GM19193 (cell line): ENCODE results near the gene SLC10A3.

Source experiments
- POLR2A ChIP-seq: IDR thresholded peaks from 4 replicates; pipeline ENCODE4 v1.6.1; 2011; ENCODE audit not compliant: insufficient read depth, insufficient read length; ENCODE audit errors: extremely low read depth

SLC10A3 gene

DNA sequence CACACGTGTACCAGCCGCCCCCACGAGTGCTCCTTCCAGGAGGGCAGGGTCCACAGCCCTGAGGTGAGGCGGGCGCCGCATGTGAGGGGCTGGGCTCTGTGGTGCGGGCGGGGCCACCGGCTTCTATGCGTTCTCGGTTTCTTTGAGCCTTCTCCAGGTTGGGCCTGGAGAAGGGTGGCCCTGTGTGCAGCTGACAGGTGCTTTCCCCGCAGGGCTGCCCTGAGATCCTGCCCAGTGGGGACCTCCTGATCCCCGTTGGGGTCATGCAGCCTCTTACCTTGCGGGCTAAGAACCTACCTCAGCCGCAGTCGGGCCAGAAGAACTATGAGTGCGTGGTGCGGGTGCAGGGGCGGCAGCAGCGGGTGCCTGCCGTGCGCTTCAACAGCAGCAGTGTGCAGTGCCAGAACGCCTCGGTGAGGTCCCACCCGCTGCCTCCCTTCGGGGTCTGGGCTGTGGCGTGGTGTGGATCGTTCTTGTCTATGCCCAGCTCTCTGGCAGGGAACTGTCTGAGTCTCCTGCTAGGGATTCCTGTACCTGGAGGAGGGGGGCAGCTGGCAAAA, 25.5 kb downstream of the SLC10A3 start:
- TF ChIP-seq POLR2A, result no peak

DNA sequence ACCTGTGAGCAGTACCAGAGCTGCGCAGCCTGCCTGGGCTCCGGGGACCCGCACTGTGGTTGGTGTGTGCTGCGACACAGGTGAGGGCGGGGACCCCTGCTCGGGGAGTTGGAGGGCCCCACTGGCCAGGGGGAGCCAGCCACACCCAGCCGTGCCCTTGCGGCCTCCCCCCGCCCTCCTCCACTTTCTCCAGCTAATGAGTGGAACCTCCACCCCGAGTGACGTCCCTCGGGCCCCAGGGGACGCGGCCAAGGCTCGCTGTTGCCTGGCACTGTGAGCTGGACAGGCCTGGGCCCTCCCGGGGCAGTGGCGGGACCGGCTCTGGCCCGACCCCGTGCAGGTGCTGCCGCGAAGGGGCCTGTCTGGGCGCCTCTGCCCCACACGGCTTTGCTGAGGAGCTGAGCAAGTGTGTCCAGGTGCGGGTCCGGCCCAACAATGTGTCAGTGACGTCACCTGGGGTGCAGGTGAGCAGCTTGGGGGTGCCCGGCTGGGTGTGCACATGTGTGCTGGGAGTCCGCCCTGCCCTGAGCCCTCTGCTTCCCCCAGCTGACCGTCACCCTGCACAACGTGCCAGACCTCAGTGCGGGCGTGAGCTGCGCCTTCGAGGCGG, 26.7 kb downstream of the SLC10A3 start:
- no peak for TF ChIP-seq POLR2A

DNA sequence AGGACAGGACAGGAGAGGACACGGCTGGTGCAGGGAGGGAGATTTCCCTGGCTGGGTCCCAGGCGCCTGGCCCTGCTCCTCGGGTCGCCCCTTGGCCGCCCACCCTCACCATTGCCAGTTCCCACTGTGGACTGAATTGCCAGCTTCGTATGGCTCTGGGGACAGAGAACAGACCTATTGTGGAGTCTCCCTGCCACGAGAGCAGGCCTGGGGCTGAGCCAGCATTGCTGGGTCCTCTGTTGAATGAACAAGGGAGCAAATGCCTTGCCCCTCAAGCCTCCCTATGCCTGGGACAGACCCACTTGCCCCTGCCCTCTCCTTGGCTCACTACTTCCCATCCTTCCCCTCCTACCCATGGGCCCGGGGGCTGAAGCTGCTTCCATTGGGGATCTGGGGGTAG, 28.0 kb downstream of the SLC10A3 start:
- no peak for TF ChIP-seq POLR2A

DNA sequence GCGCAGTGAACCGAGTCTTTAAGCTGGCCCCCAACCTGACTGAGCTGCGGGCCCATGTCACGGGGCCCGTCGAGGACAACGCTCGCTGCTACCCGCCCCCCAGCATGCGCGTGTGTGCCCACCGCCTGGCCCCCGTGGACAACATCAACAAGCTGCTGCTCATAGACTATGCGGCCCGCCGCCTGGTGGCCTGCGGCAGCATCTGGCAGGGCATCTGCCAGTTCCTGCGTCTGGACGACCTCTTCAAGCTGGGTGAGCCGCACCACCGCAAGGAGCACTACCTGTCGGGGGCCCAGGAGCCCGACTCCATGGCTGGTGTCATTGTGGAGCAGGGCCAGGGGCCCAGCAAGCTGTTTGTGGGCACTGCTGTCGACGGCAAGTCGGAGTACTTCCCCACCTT, 30.1 kb downstream of the SLC10A3 start:
- no peak for TF ChIP-seq POLR2A

DNA sequence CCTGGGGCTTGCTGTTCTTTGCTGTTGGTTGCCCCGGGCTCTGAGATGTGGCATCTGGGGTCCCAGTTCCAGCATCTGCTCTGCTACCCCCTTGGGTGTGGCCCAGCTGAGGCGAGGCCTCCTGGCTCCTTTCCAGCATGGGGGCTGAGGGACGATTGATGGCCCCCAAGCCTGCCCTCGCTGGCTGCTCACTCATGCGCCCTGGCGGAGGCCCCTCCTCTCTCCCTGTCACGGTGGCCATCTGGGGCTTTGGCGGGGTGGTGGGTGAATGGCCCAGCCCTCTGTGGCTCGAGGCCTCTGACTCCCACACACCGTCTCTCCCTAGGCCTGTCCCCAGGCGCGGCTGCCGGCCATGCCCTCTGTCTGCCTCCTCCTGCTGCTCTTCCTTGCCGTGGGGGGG, 30.6 kb downstream of the SLC10A3 start:
- TF ChIP-seq POLR2A, result no peak

DNA sequence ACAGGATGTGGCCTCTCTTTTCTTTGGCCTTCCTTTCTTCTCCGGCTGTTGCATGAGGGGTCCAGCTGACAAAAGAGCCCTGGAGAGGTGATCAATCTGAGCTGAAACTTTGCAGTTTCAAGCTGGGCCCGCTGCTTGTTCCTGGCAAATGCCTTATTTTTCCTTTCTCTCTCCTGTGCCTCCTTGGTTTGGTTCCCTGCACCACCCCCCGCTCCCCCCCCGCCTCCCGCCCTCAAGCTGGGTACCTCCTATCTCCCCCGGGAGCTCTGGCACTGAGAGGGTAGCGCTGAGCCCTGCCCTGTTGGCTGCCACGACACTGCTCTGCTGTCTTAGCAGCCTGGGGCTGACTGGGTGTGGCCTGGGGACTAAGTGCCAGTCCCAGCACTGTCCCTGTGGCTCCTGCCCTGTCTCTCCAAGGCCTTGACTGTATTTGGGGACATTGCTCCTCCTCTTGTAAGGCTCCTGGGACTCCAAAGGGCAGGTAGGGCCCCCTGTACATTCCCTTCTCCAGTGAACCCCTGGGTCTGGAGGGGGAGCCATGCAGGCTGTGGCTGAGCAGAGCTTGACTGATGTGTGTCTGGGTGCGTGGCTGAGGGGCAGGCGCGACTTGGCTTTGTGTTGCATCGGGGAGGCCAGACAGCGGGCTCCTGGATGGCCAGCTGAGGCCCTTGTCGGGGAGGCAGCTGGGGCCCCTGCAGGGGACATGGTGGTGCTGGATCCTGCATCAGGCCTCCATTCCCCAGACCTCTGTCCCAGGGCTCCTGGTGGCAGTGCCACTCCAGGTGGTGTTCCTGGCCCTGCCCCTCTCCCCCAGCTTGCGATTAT, 31.3 kb downstream of the SLC10A3 start:
- no peak for TF ChIP-seq POLR2A

DNA sequence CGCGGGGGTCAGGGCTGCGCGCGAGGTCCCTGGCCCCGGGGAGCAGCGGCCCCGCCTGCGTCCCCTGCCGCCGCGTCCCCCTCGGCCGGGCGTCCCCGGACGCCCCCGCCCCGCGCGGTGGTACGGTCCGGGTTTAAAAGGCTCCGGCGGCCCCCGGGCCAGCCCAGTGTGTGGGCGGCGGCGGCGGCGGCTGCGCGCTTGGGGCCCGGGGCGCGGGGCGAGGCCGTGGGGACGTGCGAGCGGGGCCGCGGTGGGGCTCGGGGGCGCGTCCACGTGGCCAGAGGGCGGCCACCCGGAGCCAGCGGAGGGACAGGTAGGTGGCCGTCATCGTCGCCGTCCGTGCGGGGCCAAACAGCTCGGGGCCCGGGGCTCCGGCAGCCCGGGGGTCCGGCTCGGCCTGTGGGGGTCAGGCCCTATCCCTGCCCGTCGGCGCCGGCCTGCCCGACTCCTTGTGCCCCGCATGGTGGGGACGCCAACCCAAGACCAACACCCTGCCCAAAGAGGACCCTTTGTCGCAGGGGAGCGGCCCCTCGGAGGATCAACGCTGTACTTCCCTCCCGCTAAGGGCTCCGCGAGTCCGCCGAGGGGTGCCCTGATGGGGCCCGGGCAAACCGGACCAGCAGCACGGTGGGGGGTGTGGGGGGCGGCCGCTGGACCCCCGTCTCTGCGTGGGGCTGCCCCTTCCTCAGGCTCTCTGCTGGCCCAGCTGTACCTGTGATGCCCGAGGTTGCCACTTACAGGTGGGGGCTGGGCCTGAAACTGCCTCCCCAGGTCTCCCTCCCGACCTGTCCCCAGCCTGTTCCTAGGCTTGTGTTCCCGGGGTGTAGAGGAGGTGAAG, 32.1 kb downstream of the SLC10A3 start, which contains the start of gene PLXNA3:
Gene PLXNA3 (plus strand): TSS at position 166 of the 838 bp plus-strand sequence. CDS start 1,903 bp downstream, outside the sequence.
- TF ChIP-seq POLR2A, result peak; percentile 47

DNA sequence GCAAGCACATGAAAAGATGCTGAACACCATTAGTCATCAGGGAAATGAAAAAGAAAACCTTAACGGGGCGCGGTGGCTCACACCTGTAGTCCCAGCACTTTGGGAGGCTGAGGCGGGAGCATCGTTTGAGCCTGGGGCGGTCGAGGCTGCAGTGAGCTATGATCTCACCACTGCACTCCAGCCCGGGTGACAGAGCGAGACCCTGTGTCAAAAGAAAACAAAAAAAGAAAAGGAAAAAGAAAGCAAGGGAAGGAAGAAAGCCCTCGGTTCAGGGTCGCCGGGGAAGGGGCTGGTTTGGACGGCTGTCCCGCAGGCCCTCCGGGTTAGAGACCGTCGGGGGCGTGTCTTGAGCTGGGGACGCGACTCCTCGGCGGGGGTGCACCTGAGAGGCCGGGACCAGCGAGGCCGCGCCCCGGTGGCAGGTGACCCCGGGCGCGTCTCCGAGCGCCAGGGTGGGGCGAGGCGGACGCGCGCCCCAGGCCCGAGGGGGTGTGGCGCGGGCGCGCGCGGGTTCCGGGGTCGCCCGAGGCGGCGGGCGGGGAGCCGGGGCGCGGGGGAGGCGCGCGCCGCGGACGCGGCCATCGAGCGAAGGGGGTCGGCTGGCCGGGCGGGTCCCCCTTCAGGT, 32.8 kb downstream of the SLC10A3 start:
- no peak for TF ChIP-seq POLR2A

DNA sequence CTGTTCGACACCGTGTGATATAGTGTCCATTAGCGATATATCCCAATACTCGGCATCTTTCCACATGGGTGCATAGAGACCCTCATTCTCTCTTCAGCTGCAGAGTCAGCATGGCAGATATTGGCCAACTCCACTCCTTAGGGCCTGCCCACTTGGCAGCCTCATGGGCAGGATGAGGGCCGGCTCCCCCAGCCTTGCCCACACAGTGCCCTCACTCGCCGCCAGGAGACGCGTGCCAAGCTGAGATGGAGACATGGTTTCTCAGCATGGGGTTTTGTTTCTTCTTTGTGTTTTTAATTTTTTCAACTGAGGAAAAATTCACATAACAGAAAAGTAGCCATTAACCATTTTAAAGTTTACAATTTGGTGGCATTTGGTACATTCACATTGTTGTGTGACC, 37.6 kb downstream of the SLC10A3 start:
- TF ChIP-seq POLR2A, result no peak

DNA sequence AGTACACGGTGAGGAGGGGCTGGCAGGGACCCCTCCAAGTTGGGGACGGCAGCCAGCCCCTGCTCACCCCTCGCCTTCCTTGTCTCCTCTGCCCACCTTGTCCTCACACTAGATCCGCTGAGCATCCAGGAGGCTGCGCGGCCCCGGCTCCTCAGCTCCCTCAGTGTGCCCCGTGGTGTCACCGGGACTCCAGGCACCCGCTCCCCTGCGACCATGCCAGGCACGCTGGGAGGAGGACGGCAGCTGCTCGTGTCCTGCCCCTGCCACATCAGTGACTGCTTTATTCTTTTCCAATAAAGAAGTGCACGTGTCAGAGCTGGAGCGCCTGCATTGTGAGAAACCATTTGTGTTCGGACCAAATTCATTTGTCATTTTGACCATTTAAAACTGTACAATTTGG, 40.1 kb downstream of the SLC10A3 start:
- TF ChIP-seq POLR2A, result no peak

DNA sequence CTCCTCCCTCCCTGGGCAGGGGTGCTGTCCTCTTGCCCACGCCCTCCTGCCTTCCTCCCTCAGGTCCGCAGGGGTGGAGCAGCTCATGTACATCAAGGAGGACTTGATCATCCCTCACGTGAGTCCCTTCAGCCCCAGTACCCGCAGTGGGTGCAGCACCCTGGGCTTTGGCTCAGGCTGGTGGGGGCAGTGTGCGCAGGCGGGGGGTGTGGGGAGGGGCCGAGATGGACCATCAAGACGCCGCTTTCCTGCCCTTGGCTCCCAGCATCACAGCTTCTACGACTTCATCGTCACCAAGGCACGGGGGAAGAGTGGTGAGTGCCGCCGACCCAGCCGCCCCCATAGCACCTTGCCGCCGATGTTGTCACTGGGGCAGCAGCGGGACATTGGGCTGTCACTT, 40.8 kb downstream of the SLC10A3 start:
- no peak for TF ChIP-seq POLR2A

DNA sequence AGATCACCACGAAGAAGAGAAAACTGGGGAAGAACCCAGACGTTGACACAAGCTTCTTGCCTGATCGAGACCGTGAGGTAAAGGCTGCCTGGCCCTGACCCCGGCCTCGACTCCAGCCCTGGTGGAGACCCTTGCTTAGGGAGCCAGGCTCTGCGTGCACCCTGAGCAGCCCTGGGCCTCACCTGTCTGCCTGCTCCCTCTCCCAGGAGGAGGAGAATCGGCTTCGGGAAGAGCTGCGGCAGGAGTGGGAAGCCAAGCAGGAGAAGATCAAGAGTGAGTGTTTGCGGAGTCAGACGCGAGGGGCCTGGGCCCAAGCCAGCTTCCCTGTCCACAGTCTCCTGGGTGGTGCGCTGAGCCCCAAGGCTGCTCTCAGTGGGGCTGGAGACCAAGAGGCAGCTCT, 41.9 kb downstream of the SLC10A3 start:
- no peak for TF ChIP-seq POLR2A

DNA sequence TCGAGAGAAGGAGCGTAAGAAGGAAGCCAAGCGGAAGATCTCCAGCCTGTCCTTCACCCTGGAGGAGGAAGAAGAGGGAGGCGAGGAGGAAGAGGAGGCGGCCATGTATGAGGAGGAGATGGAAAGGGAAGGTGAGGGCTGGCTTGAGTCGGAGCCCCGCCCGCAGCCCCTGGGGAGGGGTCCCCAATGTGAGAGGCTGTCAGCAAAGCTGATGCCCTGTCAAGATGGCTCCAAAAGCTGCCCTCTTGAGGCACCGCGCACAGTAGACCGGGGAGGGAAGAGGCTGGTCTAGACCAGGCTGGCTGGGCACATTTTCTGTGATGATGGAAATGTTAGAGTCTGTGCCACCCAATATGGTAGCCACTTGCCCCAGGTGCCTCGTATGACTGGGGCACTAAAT, 44.0 kb downstream of the SLC10A3 start:
- no peak for TF ChIP-seq POLR2A

DNA sequence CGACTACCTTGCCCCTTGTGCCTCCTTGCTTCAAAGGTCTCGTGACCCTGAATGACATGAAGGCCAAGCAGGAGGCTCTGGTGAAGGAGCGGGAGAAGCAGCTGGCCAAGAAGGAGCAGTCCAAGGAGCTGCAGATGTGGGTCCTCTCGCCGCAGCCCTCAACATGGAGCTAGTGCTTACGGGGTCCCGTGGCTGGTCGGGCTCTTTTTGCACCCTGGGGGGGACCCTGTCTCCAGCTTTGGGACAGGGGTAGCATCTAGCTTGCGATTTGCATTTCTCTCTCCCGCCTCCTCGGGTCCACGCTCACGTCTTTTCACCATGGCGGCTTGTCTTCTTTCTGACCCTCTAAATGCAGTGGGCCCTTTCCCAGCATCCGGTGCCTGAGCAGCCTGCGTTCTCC, 44.7 kb downstream of the SLC10A3 start:
- TF ChIP-seq POLR2A, result no peak

DNA sequence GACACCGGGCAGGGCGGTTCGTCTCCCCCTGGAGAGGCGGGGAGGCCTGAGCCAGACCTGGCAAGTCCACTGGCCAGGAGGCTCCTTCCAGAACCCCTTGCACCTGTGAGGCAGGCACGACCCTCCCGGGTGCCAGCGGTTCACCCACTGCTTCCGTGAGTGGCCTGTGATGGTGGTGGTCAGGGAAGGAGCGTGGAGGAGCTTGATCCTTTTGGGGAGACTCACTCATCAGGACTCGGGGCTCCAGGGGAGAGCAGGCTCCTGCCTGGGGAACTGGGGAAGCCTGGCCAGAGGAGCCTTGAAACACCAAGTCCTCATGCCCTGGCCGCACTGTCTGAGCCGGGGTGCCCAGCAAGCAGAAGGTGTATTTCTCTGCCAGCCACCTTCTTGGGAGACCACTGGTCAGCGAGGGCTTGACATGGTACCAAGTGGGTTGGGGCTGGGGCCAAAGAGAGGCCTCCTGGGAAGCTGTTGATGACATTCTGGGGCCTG, 45.6 kb downstream of the SLC10A3 start:
- no peak for TF ChIP-seq POLR2A

DNA sequence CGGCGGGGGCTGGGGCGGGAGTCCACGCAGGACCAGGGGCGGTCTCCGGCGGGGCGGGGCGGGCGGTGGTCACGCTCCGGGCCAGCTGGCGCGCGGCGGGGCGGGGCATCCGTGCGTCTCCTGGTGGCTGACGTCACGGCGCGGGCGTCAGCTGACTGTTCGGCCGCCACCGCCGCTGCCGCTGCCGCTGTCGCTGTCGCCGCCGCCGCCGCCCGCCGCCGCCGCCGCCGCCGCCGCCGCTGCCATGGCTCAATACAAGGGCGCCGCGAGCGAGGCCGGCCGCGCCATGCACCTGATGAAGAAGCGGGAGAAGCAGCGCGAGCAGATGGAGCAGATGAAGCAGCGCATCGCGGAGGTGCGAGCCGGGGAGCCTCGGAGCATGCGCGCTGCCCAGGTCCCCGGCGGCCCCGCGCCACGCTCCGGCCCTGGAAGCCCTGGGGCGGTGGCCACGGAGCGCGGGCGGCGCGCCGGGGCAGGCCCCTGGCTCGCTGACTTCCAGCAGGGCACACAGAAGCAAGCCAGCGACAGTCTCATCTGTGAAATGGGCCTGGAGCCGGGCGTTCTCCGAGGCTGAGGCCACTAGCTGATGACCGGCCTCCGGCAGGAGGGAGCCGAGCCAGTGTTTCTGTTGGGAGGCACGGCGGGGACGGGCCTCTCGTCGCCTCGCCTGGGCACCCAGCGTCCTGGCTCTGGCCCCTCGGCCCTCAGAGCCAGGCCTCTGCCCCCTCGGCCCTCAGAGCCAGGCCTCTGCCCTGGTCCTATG, 46.3 kb downstream of the SLC10A3 start, which contains the start of gene FAM50A:
Gene FAM50A (plus strand): TSS at position 150 of the 763 bp plus-strand sequence. CDS start 95 bp downstream, at position 245.
- TF ChIP-seq POLR2A, result no peak
